Measurements from ENCODE around the gene ECHDC3. TPM values are rescaled to one million over a fixed set of nuclear protein-coding genes. Genes with fewer than 3 reads are reported as not detected.
A peak's percentile ranks its signal among the peaks of the same experiment; 100 is the strongest.

Gene ECHDC3
- total and polyA plus RNA-seq, 2 of the 13 experiments (the other 11 are each of a cell fraction or from before 2014, with no cell fraction given) = not detected

DNA sequence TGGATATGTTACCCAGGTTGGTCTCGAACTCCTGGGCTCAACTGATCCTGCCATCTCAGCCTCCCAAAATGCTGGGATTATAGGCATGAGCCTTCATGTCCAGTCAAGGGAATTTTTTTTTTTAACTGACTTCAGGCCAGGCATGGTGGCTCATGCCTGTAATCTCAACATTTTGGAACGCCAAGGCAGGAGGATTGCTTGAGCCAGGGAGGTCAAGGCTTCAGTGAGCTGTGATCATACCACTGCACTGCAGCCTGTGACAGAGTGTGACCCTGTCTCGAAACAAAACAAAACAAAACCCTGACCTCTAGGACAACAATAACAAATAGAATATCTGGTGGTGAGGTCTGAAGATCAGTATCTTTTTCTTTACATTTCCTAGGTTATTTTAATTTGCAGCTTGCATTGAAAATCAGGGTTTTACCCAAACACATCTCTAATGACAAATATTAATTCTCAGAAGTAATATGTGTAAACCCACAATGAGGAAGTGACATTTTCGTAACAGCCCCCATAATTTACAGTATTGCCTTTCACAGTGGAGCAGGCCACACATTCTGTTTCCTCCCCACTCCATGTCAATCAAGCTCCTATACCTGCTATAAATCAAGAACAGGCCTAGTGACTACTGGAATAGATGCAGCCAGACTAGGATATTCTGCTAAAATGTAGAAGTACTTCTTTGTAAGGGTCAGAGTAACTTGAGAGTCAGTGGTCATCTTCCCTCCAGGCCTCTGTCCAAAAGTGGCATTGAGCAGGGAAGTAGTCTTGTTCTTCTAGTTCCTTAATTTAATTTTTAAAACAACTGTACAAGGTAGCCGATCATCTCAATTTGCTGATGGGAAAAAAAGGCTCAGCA lies 43.3 kb upstream of the ECHDC3 start (continued):
- TF ChIP-seq HMGXB3 (CRISPR knock-in tag; IDR thresholded peaks at IDR 0.05; ENCODE audit: borderline replicate concordance) = 0 out of 2 replicates have a peak, but pooled peaks have one; percentile 34
- TF ChIP-seq PPARG (CRISPR knock-in tag; conservative IDR thresholded peaks at IDR 0.05) = 0 out of 2 replicates have a peak, but pooled peaks have one; percentile 40
- no peak for TF ChIP-seq NKX3-1 (CRISPR knock-in tag; IDR thresholded peaks at IDR 0.05)
- TF ChIP-seq GATAD1 (CRISPR knock-in tag; IDR thresholded peaks at IDR 0.05) = no peak
- 0 out of 2 replicates have a peak, but pooled peaks have one; percentile 43 for TF ChIP-seq KDM1A (CRISPR knock-in tag; IDR thresholded peaks at IDR 0.05)
- 0 out of 2 replicates have a peak, but pooled peaks have one; percentile 6 for TF ChIP-seq ZNF782 (CRISPR knock-in tag; IDR thresholded peaks at IDR 0.05; ENCODE audit: borderline replicate concordance)
- peak; percentile 73; the same call in 1 of the 2 replicates for TF ChIP-seq PAXIP1 (CRISPR knock-in tag; conservative IDR thresholded peaks at IDR 0.05)
- TF ChIP-seq SRSF9 (IDR thresholded peaks at IDR 0.05; ENCODE audit: borderline replicate concordance, insufficient read depth, low read depth, low read length, poor library complexity, severe bottlenecking) = no peak
- peak; percentile 71 for TF ChIP-seq RXRB (CRISPR knock-in tag; IDR thresholded peaks at IDR 0.05; ENCODE audit: borderline replicate concordance)
- no peak for TF ChIP-seq ZNF557 (CRISPR knock-in tag; IDR thresholded peaks at IDR 0.05)
- TF ChIP-seq GATA4 (IDR thresholded peaks at IDR 0.05; ENCODE audit: borderline replicate concordance, low read depth) = no peak; the same call in 1 of the 2 replicates
- no peak for TF ChIP-seq MTF1 (CRISPR knock-in tag; IDR thresholded peaks at IDR 0.05)
- TF ChIP-seq ZFP1 (CRISPR knock-in tag; IDR thresholded peaks at IDR 0.05) = no peak
- no peak for TF ChIP-seq AKNA (CRISPR knock-in tag; IDR thresholded peaks at IDR 0.05; ENCODE audit: borderline replicate concordance)

All from HepG2 (cell line).